Suppressor macrophage (primary cell): ENCODE measurements around the gene TRIM39.
"Not testable (repeated sequence)": the region's sequence is repeated elsewhere in the genome, so short reads cannot be mapped to it uniquely, and the experiment has no call there.

Source experiments
- DNase-seq, 4 experiments: peaks; one replicate each; pipeline ENCODE4 v3.0.0-alpha.2; 2020 to 2022

The TRIM39 gene

GRCh38 chr6:30363459-30363858, 36.7 kb downstream of the TRIM39 start:
- no peak for DNase-seq

DNA sequence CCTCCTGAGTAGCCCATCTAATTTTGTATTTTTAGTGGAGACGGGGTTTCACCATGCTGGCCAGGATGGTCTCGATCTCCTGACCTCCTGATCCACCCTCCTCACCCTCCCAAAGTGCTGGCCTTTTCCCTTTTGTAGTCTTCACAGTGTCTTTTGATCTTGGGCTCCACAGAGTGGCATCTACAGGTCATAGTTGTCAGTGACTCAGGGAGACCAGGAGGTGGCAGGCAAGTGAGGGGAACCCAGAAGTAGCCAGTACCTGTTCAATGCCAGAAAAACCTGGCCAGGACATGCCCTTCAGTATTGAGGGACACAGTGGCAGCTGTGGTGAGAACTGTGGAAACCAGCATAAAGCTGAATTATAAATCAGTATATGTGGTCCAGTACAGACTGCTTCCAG, 37.9 kb downstream of the TRIM39 start:
- no peak for DNase-seq

- DNase-seq, result not testable (repeated sequence)
Measured at GRCh38 chr6:30369280-30369679, 42.6 kb downstream of the TRIM39 start.

- DNase-seq, result peak in 1 of 4 experiments; percentile 21
Measured at GRCh38 chr6:30378290-30378937, 51.7 kb downstream of the TRIM39 start.

DNA sequence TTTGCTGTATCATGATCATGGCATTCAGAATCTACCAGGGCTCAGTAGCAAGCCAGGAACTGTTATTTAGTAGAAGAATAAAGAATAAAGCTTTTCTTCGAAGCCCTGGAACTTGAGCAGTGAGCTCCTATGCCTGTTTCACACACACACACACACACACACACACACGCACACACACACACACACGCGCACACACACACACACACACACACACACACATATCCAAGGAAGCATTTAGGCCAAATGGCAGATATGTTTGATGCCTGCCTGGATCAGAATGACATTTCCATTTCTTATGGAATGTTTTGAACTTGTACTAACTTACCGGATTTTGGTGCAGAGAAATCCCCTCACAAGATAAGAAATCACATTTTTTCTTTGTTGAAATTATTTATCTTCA, 53.7 kb downstream of the TRIM39 start:
- DNase-seq, result no peak

- DNase-seq, result no peak
Measured at GRCh38 chr6:30386166-30386565, 59.4 kb downstream of the TRIM39 start.

GRCh38 chr6:30391240-30391639, 64.5 kb downstream of the TRIM39 start:
- no peak for DNase-seq
